LoVo (cell line): ENCODE results near the gene ARPC4.
"Not testable (repeated sequence)": the region's sequence is repeated elsewhere in the genome, so short reads cannot be mapped to it uniquely, and the experiment has no call there.

ENCODE experiments used
- DNase-seq: peaks from one replicate; pipeline ENCODE4 v3.0.0-alpha.2; 2016; ENCODE audit warnings: low spot score

ARPC4 gene

GRCh38 chr3:9770276-9770812, 22.5 kb upstream of the ARPC4 start:
- DNase-seq: no peak

GRCh38 chr3:9771007-9771406, 21.9 kb upstream of the ARPC4 start:
- not testable (repeated sequence) for DNase-seq

GRCh38 chr3:9776896-9777693, 15.8 kb upstream of the ARPC4 start:
- DNase-seq: no peak

- DNase-seq: no peak
Observed at GRCh38 chr3:9777694-9778021, 15.2 kb upstream of the ARPC4 start.

- no peak for DNase-seq
Observed at GRCh38 chr3:9778143-9779074, 14.5 kb upstream of the ARPC4 start.

DNA sequence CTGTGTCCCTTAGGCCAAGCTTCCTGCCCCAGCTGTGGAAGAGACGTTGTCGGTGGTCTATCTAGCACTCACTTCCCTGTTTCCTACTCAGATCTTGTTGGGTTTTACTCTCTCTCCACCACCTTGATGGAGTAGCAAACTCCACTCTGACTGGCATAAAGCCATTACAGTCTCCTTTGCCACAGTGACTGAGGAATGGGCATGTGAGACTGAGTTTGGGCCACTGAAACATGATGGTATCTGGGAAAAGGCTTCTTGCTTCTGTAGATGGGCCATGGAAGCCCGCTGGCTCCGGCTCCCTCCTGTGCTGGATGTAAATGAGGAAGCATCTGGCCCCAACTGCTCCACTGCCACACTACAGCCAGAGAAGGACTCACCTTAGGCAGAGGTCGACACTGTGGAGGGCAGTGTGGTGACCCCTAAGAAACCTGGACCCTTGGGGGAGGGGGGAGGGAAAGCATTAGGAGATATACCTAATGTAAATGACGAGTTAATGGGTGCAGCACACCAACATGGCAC, 13.7 kb upstream of the ARPC4 start:
- DNase-seq: no peak

- DNase-seq: no peak
Observed at GRCh38 chr3:9779721-9780457, 13.0 kb upstream of the ARPC4 start.

GRCh38 chr3:9780458-9780812, 12.4 kb upstream of the ARPC4 start:
- no peak for DNase-seq

DNA sequence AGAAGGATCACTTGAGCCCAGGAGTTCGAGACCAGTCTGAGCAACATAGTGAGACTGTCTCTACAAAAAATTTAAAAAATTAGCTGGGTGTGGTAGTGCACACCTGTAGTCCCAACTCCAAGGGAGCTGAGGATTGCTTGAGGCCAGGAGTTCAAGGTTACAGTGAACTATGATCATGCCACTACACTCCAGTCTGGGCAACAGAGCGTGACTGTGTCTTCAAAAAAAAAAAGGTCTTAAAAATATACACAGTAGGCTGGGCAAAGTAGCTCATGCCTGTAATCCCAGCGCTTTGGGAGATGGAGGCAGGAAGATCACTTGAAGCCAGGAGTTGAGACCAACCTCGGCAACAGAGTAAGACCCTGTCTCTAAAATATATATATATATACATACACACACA, 12.0 kb upstream of the ARPC4 start:
- DNase-seq: no peak

DNA sequence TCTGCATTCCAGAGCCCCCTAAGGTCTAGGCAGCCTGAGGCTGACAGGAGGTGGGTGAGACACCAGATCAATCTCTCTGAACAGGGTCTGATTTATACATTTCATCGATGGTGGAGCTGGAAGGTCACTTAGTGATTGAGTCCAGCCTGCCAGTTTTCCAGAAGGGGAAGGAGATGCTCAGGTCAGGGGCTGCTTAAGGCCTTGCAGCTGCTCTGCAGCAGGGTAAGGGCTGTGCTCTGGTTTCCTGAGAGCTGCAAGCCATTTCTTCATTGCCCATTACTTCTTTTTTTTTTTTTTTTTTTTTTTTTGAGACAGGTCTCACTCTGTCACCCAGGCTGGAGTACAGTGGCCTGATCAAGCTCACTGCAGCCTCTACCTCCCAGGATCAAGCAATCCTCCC, 11.3 kb upstream of the ARPC4 start:
- no peak for DNase-seq

DNA sequence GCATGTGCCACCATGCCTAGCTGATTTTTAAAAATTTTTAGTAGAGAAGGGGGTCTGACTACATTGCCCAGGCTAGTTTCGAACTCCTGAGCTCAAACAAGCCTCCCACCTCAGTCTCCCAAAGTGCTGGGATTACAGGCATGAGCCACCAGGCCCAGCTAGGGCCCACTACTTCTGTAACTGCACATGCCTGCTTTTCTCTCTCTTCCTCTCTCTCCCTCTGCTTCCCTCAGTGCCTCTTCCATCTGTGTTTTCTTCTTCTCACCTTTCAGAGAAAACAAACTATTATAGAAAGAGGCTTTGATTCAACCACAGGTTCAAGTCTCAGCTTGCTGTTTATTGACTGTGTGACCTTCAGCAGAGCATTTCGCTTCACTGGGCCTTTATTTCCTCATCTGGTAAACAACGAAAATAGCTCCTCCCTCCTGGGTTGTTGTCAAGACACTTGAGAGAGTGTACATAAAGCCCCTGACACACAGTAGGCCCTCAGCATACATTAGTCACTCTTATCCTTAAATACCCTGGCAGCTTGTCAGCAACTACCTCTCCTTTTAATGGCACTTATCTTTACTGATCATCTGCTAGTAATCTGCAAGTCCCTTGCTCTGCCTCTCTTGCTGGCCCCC, 10.8 kb upstream of the ARPC4 start:
- no peak for DNase-seq

- no peak for DNase-seq
Observed at GRCh38 chr3:9782770-9783169, 10.1 kb upstream of the ARPC4 start.

DNA sequence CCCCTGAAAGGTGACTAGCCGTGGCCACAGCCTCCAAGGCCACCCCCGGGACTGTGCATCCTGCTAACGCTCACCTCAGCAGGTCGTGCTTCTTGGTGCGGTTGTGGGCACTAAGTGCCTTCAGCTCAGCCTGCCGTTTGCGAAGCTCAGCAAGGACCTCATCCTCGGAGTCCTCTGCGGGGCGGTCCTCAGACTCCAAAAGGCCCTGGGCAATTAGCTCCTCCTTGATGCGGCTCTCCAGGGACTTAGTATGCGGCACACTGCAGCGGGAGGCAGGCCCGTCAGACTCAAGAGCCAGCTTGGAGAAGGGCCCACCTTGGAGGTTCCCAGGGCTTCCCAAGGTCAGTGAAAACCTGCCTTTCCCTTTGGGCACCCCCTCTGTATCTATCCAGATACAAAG, 8.9 kb upstream of the ARPC4 start:
- DNase-seq: no peak

DNA sequence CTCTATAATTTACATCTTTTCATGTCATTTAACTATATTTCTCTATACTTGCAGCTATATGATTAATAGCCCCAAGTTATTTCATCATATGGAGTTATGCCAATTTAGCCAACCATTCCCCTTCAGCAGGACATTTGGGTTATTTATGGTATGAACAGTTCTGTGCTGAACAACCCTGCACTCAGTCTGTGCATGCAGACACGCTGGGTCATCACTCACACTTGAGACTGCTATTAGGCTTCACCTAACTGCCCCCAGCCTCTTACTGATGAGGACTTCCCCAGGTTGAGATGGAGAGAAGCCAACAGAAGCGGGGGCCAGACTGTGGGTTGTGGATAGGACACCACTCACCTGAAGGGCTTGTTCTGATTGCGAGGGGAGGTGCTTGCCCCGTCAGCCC, 7.9 kb upstream of the ARPC4 start:
- no peak for DNase-seq

DNA sequence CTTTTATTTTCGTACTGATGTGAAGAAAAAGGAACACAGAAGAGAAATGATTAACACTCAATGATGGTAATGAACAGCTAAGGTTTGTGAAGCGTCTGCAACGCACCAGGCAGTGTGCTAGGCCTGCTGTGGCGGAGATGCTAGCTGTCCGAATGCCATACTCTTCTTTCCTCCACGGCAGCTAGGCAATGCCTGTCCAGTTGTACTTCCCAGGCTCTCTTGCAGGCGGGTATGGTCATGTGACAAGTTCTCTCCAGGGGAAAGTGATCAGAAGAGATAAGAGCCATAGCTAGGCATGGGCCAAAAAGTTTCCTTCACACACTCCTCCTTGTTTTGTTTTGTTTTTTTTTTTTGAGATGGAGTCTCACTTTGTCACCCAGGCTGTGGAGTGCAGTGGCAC, 7.3 kb upstream of the ARPC4 start:
- DNase-seq: no peak

DNA sequence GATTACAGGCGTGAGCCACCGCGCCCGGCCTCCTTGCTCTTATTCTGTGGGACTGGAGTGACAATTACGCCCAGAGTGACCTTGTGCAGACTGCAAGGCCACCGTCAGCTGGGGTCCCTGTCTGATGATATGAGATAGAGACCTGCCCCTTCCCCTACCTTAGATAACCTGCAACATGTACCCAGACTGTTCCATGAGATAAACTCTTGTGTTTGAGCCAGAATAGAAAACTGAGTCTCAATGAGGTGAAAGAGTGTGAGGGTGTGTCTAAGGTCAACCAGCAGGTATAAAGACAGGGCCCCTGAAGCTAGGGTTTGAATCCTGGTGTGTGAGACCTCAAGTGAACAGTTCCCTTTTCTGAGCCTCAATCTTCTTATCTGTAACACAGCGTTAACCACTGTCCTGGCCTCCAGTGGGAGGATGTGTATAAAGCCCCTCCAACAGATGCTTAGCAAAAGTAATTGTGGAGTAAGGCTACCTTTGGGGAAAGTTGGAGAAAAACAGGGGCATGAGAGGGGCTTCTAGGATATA, 6.6 kb upstream of the ARPC4 start:
- no peak for DNase-seq

DNA sequence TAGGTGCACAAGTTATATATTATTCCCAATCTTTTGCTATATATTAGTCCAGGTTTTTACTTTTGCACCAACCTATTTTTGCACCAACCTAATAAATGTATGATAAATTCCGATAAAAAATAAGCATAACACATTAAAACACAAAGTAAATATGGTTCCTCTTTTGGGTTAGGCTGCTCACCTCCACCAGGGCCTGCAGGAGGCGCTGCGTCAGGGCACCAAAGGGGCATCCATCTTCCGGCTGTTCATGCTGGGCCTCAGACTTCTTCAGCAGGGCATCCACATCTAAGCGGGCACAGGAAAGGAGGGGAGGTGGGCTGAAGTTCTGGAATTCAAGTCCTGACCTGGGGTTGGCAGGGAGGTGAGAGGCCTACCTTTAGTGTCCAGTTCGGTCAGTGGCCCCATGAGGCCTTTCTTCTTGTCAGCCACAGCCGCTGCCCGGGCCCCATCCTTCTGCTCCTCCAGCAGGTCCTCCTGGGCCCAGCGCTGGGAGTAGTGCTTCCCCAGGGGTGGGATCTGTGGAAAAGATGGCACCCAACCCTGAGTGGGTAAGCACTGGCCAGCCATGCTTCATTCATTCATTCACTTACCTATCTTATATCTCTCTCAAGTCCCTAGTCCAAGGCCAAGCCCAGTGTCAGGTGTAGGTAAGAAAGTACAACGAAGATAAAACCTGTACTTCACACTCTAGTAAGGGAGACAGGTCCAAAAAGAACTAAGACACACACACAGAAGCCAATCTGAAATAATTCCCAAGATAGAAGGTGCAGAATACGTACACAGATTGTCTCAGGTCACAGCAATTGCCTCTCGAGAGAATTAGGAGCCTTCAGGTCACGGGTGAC, 5.8 kb upstream of the ARPC4 start:
- no peak for DNase-seq

- DNase-seq: no peak
Observed at GRCh38 chr3:9787714-9788113, 5.2 kb upstream of the ARPC4 start.

GRCh38 chr3:9791127-9791526, 1.8 kb upstream of the ARPC4 start:
- no peak for DNase-seq

DNA sequence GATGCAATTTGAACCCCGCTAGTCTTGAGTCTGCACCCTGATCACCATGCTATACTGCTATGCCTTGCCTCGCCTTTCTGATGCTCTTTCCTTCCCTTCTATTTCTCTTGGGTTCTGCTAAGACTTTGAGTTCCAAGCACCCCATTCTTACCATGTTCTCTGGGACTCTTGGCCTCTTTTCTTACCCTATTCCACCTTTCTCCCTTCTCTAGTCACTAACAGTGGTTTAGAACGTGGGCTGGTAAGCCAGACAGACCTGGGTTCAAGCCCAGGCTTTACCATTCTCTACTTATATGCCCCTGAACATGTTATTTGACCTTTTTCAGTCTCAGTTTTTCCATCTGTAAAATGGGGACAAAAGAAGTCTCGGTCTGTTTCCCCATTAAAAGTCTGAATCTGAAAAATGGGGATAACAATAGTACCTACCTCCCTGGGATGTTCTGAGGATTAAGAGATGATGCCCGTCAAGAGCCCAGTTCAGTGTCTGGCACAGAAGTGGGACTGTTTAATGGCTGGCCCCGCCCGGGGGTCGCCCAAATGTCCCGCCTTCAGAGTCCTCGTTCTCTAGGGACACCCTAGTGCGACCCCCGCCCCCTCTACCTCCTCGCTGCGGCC, 985 bp upstream of the ARPC4 start:
- no peak for DNase-seq
